ENCODE data around the gene PEPD. TPM values are rescaled to one million over a fixed set of nuclear protein-coding genes. Genes with fewer than 3 reads are reported as not detected.

The PEPD gene
- polyA plus RNA-seq, 1 donor from 2014 or later = 43.9 TPM

DNA sequence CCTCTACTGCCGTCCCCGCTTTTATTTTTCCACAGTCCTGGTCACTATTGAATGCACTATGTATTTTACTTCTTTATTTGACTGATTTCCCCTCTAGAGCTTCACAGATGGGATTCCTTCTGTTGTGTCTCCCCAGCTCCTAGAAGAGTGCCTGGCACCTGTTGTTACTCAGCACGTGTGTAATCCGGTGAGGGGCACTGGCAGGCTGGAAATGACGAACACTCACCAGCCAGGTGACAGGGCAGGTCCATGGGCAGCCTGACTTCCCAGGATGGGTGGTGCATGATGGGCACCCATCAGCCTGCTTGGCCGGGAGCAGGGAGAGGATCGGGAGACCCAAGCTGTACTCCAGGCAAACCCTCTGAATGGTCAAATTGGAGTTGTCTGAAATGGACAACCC lies 80.9 kb downstream of the PEPD start:
- Histone ChIP-seq H3K9me2 (ENCODE audit: insufficient read depth, low read length) (no peaks in the 10 kb centered on the region), H3F3A (ENCODE audit: insufficient read depth, low read length, poor library complexity, severe bottlenecking) (no peaks in the 10 kb centered on the region), H3K9ac (ENCODE audit: low read length) (no peak overlapping the region), H3K9me3 (ENCODE audit: low read length) (no peaks in the 10 kb centered on the region), H3K4me3 (ENCODE audit: low read length) (no peak overlapping the region), H3K79me2 (replicated peaks; ENCODE audit: insufficient read depth, low read length) (no peaks in the 10 kb centered on the region), H3K27ac (ENCODE audit: low read length) (no peak overlapping the region), H3K36me3 (ENCODE audit: insufficient read depth, low read length) (no peaks in the 10 kb centered on the region), H3K27me3 (ENCODE audit: insufficient read depth, low read depth, low read length) (no peaks in the 10 kb centered on the region), H4K20me1 (ENCODE audit: insufficient read depth) (no peaks in the 10 kb centered on the region), H2AFZ (ENCODE audit: low read depth, low read length) (no peak overlapping the region), H3K4me2 (ENCODE audit: low read length) (no peak overlapping the region)
- TF ChIP-seq MXI1 (conservative IDR thresholded peaks at IDR 0.05; ENCODE audit: poor library complexity, severe bottlenecking) (no peak), CTCF (IDR thresholded peaks at IDR 0.05; ENCODE audit: poor library complexity, severe bottlenecking) (no peak), SMC3 (conservative IDR thresholded peaks at IDR 0.05; ENCODE audit: poor library complexity) (no peak), RAD21 (conservative IDR thresholded peaks at IDR 0.05) (no peak), POLR2AphosphoS5 (IDR thresholded peaks at IDR 0.05) (no peak), EP300 (conservative IDR thresholded peaks at IDR 0.05; ENCODE audit: poor library complexity, severe bottlenecking) (no peak), EZH2 (IDR thresholded peaks at IDR 0.05; ENCODE audit: borderline replicate concordance, insufficient read depth, low read length, poor library complexity, severe bottlenecking) (no peak), TAF1 (IDR thresholded peaks at IDR 0.05; ENCODE audit: low read depth) (no peak)
- TF ChIP-seq, protein P1, sequence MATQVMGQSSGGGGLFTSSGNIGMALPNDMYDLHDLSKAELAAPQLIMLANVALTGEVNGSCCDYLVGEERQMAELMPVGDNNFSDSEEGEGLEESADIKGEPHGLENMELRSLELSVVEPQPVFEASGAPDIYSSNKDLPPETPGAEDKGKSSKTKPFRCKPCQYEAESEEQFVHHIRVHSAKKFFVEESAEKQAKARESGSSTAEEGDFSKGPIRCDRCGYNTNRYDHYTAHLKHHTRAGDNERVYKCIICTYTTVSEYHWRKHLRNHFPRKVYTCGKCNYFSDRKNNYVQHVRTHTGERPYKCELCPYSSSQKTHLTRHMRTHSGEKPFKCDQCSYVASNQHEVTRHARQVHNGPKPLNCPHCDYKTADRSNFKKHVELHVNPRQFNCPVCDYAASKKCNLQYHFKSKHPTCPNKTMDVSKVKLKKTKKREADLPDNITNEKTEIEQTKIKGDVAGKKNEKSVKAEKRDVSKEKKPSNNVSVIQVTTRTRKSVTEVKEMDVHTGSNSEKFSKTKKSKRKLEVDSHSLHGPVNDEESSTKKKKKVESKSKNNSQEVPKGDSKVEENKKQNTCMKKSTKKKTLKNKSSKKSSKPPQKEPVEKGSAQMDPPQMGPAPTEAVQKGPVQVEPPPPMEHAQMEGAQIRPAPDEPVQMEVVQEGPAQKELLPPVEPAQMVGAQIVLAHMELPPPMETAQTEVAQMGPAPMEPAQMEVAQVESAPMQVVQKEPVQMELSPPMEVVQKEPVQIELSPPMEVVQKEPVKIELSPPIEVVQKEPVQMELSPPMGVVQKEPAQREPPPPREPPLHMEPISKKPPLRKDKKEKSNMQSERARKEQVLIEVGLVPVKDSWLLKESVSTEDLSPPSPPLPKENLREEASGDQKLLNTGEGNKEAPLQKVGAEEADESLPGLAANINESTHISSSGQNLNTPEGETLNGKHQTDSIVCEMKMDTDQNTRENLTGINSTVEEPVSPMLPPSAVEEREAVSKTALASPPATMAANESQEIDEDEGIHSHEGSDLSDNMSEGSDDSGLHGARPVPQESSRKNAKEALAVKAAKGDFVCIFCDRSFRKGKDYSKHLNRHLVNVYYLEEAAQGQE (IDR thresholded peaks at IDR 0.05; ENCODE audit: borderline replicate concordance) = no peak

GRCh38 chr19:33440241-33440640 lies 81.3 kb downstream of the PEPD start:
- H3K9me2 ChIP-seq (ENCODE audit: insufficient read depth, low read length) = no peaks in the 10 kb centered on the region
- H3K36me3 ChIP-seq (ENCODE audit: insufficient read depth, low read length) = no peaks in the 10 kb centered on the region
- H3K9ac ChIP-seq (ENCODE audit: low read length) = no peak overlapping the region
- no peak overlapping the region for H3K4me3 ChIP-seq (ENCODE audit: low read length)
- H2AFZ ChIP-seq (ENCODE audit: low read depth, low read length) = no peak overlapping the region
- H3K4me2 ChIP-seq (ENCODE audit: low read length) = no peak overlapping the region
- no peaks in the 10 kb centered on the region for H3F3A ChIP-seq (ENCODE audit: insufficient read depth, low read length, poor library complexity, severe bottlenecking)
- no peaks in the 10 kb centered on the region for H3K27me3 ChIP-seq (ENCODE audit: insufficient read depth, low read depth, low read length)
- no peaks in the 10 kb centered on the region for H3K79me2 ChIP-seq (replicated peaks; ENCODE audit: insufficient read depth, low read length)
- no peaks in the 10 kb centered on the region for H4K20me1 ChIP-seq (ENCODE audit: insufficient read depth)
- H3K27ac ChIP-seq (ENCODE audit: low read length) = no peak overlapping the region
- no peaks in the 10 kb centered on the region for H3K9me3 ChIP-seq (ENCODE audit: low read length)
- TF ChIP-seq TAF1 (IDR thresholded peaks at IDR 0.05; ENCODE audit: low read depth) (no peak), POLR2AphosphoS5 (IDR thresholded peaks at IDR 0.05) (no peak), SMC3 (conservative IDR thresholded peaks at IDR 0.05; ENCODE audit: poor library complexity) (no peak), MXI1 (conservative IDR thresholded peaks at IDR 0.05; ENCODE audit: poor library complexity, severe bottlenecking) (no peak), RAD21 (conservative IDR thresholded peaks at IDR 0.05) (no peak), EZH2 (IDR thresholded peaks at IDR 0.05; ENCODE audit: borderline replicate concordance, insufficient read depth, low read length, poor library complexity, severe bottlenecking) (no peak), CTCF (IDR thresholded peaks at IDR 0.05; ENCODE audit: poor library complexity, severe bottlenecking) (no peak), EP300 (conservative IDR thresholded peaks at IDR 0.05; ENCODE audit: poor library complexity, severe bottlenecking) (no peak)
- TF ChIP-seq, protein P1 (IDR thresholded peaks at IDR 0.05; ENCODE audit: borderline replicate concordance) = no peak
